ENCODE measurements around the gene CALML3. TPM values are rescaled to one million over a fixed set of nuclear protein-coding genes. Genes with fewer than 3 reads are reported as not detected.

The CALML3 gene
- total RNA-seq, 1 experiment from 2014 or later = not detected

- 0 out of 2 replicates have a peak, but pooled peaks cover 2% of the 10 kb centered on the region for H3K27me3 Mint-ChIP-seq (ENCODE audit: low read depth)
- no peaks in the 10 kb centered on the region for H4K20me1 ChIP-seq (ENCODE audit: control insufficient read depth, insufficient read depth, insufficient read length)
- no peaks in the 10 kb centered on the region for H3K23me2 ChIP-seq (ENCODE audit: insufficient read length, low read depth, low read length, poor library complexity, severe bottlenecking)
- no peak for DNase-seq
- no CpG with 5 or more reads among the region's 8 CpGs for WGBS (ENCODE audit: extremely low coverage, insufficient read length, low lambda C conversion rate)
- H3K14ac ChIP-seq (ENCODE audit: insufficient read depth, low read length) = no peak overlapping the region
- no peak overlapping the region for H2BK15ac ChIP-seq (ENCODE audit: low read depth, low read length)
- no peak overlapping the region for H3K18ac ChIP-seq (ENCODE audit: insufficient read length, low read depth, low read length)
- no peaks in the 10 kb centered on the region for H3K79me2 ChIP-seq (ENCODE audit: insufficient read depth, low read length)
- no peak overlapping the region for H2BK5ac ChIP-seq (ENCODE audit: insufficient read length, low read length)
- TF ChIP-seq, protein P1, sequence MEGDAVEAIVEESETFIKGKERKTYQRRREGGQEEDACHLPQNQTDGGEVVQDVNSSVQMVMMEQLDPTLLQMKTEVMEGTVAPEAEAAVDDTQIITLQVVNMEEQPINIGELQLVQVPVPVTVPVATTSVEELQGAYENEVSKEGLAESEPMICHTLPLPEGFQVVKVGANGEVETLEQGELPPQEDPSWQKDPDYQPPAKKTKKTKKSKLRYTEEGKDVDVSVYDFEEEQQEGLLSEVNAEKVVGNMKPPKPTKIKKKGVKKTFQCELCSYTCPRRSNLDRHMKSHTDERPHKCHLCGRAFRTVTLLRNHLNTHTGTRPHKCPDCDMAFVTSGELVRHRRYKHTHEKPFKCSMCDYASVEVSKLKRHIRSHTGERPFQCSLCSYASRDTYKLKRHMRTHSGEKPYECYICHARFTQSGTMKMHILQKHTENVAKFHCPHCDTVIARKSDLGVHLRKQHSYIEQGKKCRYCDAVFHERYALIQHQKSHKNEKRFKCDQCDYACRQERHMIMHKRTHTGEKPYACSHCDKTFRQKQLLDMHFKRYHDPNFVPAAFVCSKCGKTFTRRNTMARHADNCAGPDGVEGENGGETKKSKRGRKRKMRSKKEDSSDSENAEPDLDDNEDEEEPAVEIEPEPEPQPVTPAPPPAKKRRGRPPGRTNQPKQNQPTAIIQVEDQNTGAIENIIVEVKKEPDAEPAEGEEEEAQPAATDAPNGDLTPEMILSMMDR (conservative IDR thresholded peaks at IDR 0.05) = no peak
- H2BK120ac ChIP-seq (ENCODE audit: low read depth, low read length, poor library complexity, severe bottlenecking) = no peak overlapping the region
- no peaks in the 10 kb centered on the region for H3K27me3 ChIP-seq (ENCODE audit: insufficient read depth, low read length)
- no peaks in the 10 kb centered on the region for H3K9me3 ChIP-seq (ENCODE audit: control insufficient read depth, low read depth, low read length)
- no peak overlapping the region for H3K23ac ChIP-seq (ENCODE audit: insufficient read length, low read depth, low read length)
- H3K4me1 Mint-ChIP-seq = peaks cover 12 to 33% of the 10 kb centered on the region in 2 experiments
- no peak overlapping the region; a peak in 1 of 7 replicates for H3K27ac Mint-ChIP-seq
- H3K4me2 ChIP-seq (ENCODE audit: insufficient read depth, insufficient read length, low read length) = no peak overlapping the region
- no peaks in the 10 kb centered on the region for H3K4me1 ChIP-seq (ENCODE audit: insufficient read depth, low read length)
- no peak overlapping the region for H3K9ac ChIP-seq (ENCODE audit: extremely low read depth, insufficient read length, low read length)
- H3K79me1 ChIP-seq (ENCODE audit: insufficient read depth, low read depth, low read length, poor library complexity, severe bottlenecking) = no peaks in the 10 kb centered on the region
- no peak overlapping the region for H4K5ac ChIP-seq (ENCODE audit: insufficient read length, low read depth, low read length)
- peak overlapping the region in 1 of 2 experiments; percentile 44; a peak in 2 of 5 replicates for H3K4me3 Mint-ChIP-seq
- H2BK20ac ChIP-seq (ENCODE audit: low read depth, low read length, poor library complexity, severe bottlenecking) = no peak overlapping the region
- no peak overlapping the region for H4K8ac ChIP-seq (replicated peaks; ENCODE audit: insufficient read length, low read depth, low read length)
- no peaks in the 10 kb centered on the region; a peak in 2 of 7 replicates for H3K36me3 Mint-ChIP-seq (ENCODE audit: insufficient read depth in 1 of 3, low read depth in 3 of 3)
- H3K4ac ChIP-seq (ENCODE audit: low read depth, low read length) = no peak overlapping the region
- no peak overlapping the region for H2BK12ac ChIP-seq (ENCODE audit: insufficient read length, low read depth, low read length)
- H2AFZ ChIP-seq (ENCODE audit: low read length) = no peak overlapping the region
- H3T11ph ChIP-seq (ENCODE audit: low read length) = no peak overlapping the region
- no peak overlapping the region for H3K56ac ChIP-seq (ENCODE audit: insufficient read length, low read depth, low read length)
- 0 out of 5 replicates have a peak, but pooled peaks cover 0 to 2% of the 10 kb centered on the region in 2 experiments for H3K9me3 Mint-ChIP-seq
- no peak overlapping the region for H3K27ac ChIP-seq (ENCODE audit: insufficient read length, low read depth, low read length)
- no peak overlapping the region for H4K91ac ChIP-seq (ENCODE audit: insufficient read length, low read depth, low read length)
- no peak overlapping the region for H2AK5ac ChIP-seq (ENCODE audit: insufficient read length, low read length)
Measured at GRCh38 chr10:5526691-5527331, 2.0 kb downstream of the CALML3 start.

All from H9 (cell line).